HEK293 (cell line): ENCODE measurements around the gene DPCD.

Experiments
- BCL6B ChIP-seq: fragments of 450-650 bp; formaldehyde crosslinking; IDR thresholded peaks from 2 replicates; pipeline ENCODE4 v1.5.1; 2017; ENCODE audit warnings: missing biosample characterization, missing genetic modification characterization
- CTCF ChIP-seq: fragments of 450-650 bp; formaldehyde crosslinking; IDR thresholded peaks from 2 replicates; pipeline ENCODE4 v1.5.1; 2016; ENCODE audit warnings: missing biosample characterization, missing genetic modification characterization
- HOXA7 ChIP-seq: sonication (generic); formaldehyde crosslinking; IDR thresholded peaks from 2 replicates; pipeline ENCODE4 v1.8.1; 2022; ENCODE audit warnings: missing genetic modification reagents, borderline replicate concordance
- TRIM28 ChIP-seq: IDR thresholded peaks from 2 replicates; pipeline ENCODE4 v1.6.1; 2011; ENCODE audit warnings: low read length, control low read depth, borderline replicate concordance
- ZNF248 ChIP-seq: fragments of 450-650 bp; formaldehyde crosslinking; IDR thresholded peaks from 2 replicates; pipeline ENCODE4 v1.5.1; 2017; ENCODE audit warnings: missing biosample characterization, missing genetic modification characterization
- ZNF660 ChIP-seq: fragments of 450-650 bp; IDR thresholded peaks from 2 replicates; pipeline ENCODE4 v1.5.1; 2018; ENCODE audit warnings: missing biosample characterization, mild to moderate bottlenecking, missing genetic modification characterization

- TF ChIP-seq BCL6B (tag by site-specific recombination), result no peak
- no peak for TF ChIP-seq ZNF248 (tag by site-specific recombination)
- TF ChIP-seq ZNF660, result no peak
- no peak for TF ChIP-seq HOXA7 (CRISPR knock-in tag)
- no peak for TF ChIP-seq CTCF (tag by site-specific recombination)
- TF ChIP-seq TRIM28, result no peak
These were observed 65.4 kb downstream of the DPCD start for GRCh38 chr10:101653536-101653935.
